NB4 (cell line): Measurements from ENCODE around the gene ZNF776.

Experiments used
- CTCF ChIP-seq: IDR thresholded peaks from one replicate; pipeline ENCODE4 v1.5.1; 2012; ENCODE audit warnings: low read depth, low read length
- MAX ChIP-seq: IDR thresholded peaks from 2 replicates; pipeline ENCODE4 v1.6.1; 2011; ENCODE audit warnings: low read depth, low read length
- MYC ChIP-seq: IDR thresholded peaks from 2 replicates; pipeline ENCODE4 v1.6.1; 2011; ENCODE audit warnings: low read depth, low read length
- POLR2A ChIP-seq: IDR thresholded peaks from 2 replicates; pipeline ENCODE4 v1.6.1; 2011; ENCODE audit warnings: mild to moderate bottlenecking; ENCODE audit not compliant: insufficient read length; ENCODE audit errors: extremely low read depth

- TF ChIP-seq CTCF (no peak), POLR2A (no peak), MAX (no peak), MYC (no peak)
Measured at GRCh38 chr19:57786286-57786685, 39.7 kb downstream of the ZNF776 start.
